Fibroblast of mammary gland (primary cell): Measurements from ENCODE around the gene CFAP107.

Source experiments
- DNase-seq: peaks from one replicate; pipeline ENCODE4 v3.0.0-alpha.2; 2010; ENCODE audit warnings: low read depth
- H3K4me3 ChIP-seq: 2 replicates; pipeline ENCODE4 v1.5.1; 2011; ENCODE audit warnings: low read depth, mild to moderate bottlenecking, low read length, moderate library complexity; ENCODE audit not compliant: control insufficient read depth
- TF ChIP-seq, protein P1 (sequence below): conservative IDR thresholded peaks from 2 replicates; pipeline ENCODE4 v1.5.1; 2011; ENCODE audit warnings: low read depth, low read length, inconsistent platforms; ENCODE audit not compliant: control insufficient read depth, insufficient read depth

The CFAP107 gene, protein sequence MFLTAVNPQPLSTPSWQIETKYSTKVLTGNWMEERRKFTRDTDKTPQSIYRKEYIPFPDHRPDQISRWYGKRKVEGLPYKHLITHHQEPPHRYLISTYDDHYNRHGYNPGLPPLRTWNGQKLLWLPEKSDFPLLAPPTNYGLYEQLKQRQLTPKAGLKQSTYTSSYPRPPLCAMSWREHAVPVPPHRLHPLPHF

DNA sequence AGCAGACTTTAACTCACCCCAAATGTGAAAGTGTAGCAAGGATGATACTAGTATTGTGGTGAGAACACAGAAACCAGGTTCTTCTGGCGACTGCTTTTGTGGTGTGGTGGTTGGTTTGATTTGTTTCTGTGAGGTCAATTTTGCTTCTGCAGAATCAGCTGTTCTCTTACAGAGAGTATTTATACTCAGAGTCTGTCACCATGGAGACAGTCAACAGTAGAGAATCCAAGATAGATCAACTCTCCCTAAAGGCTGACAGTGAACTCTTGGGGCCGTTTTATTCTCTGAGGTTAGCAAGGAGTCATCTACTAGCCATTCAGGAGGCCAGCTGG, at the start of gene CFAP107:
Gene CFAP107 (plus strand): TSS at position 209 of the 332 bp plus-strand sequence. CDS start 231 bp downstream, outside the sequence.
- no peak for DNase-seq
- TF ChIP-seq, protein P1, sequence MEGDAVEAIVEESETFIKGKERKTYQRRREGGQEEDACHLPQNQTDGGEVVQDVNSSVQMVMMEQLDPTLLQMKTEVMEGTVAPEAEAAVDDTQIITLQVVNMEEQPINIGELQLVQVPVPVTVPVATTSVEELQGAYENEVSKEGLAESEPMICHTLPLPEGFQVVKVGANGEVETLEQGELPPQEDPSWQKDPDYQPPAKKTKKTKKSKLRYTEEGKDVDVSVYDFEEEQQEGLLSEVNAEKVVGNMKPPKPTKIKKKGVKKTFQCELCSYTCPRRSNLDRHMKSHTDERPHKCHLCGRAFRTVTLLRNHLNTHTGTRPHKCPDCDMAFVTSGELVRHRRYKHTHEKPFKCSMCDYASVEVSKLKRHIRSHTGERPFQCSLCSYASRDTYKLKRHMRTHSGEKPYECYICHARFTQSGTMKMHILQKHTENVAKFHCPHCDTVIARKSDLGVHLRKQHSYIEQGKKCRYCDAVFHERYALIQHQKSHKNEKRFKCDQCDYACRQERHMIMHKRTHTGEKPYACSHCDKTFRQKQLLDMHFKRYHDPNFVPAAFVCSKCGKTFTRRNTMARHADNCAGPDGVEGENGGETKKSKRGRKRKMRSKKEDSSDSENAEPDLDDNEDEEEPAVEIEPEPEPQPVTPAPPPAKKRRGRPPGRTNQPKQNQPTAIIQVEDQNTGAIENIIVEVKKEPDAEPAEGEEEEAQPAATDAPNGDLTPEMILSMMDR = no peak
- H3K4me3 ChIP-seq = no peak within 1 kb of the TSS

DNA sequence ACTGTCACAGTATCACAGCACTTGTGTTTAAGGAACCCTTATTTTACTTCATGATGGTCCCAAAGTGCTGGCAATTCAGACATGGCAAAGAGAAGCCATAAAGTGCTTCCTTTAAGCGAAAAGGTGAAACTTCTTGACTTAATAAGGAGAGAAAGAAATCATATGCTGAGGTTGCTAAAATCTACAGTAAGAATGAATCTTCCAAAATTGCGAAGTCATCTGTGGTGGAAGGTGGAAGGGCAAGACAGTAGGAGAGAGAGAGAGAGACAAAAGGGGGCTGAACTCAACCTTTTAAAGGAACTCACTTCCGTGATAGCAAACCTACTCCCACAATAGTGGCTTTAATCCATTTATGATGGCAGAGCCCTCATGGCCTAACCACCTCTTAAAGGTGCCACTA, 49.3 kb upstream of the CFAP107 start:
- DNase-seq = no peak
- H3K4me3 ChIP-seq = no peak overlapping the region
- TF ChIP-seq, protein P1 = no peak

DNA sequence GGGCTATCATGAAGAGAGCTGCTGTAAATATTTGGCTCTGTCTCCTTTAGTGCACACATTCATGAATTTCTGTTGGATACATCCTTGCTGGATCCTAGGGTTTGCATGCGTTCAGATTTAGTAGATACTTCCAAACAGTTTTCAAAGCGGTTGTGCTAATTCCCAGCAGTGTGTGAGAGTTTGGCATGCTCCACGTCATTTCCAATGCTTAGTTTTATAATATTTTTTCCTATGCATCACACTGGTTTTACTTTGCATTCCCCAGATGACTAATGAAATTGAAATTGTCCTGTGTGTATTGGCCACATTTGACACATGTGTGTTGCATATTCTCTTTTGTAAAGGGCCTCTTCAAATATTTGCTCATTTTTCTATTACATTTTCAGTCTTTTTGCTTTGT, 48.6 kb upstream of the CFAP107 start:
- DNase-seq = peak; percentile 13
- no peak overlapping the region for H3K4me3 ChIP-seq
- TF ChIP-seq, protein P1 = no peak

DNA sequence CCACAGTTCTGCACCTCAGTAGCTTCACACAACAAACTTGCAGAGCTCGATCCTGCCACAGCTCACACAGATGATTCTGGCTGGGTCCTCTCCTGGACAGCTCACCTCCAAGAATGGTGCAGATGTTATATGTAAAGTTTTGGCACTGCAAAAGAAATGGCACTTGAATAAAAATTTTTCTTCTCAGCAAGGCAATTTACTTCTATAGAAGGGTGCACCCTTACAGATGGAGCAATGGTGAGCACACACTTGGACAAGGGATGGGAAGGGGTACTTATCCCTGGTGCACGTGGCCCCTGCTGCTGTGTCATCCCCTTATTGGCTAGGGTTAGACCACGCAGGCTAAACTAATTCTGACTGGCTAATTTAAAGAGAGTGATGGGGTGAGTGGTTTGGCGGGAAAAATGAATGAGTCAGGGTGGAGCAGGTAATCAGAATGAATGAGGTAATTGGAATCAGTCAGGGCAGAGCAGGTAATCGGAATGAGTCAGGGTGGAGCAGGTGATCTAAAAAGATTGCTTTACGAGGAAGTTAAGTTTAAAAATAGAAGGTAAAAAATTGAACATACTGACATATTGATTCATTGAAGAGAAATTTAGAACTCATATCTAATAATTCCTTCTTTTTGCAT, 42.1 kb upstream of the CFAP107 start:
- TF ChIP-seq, protein P1 = no peak
- H3K4me3 ChIP-seq = no peak overlapping the region
- DNase-seq = no peak

DNA sequence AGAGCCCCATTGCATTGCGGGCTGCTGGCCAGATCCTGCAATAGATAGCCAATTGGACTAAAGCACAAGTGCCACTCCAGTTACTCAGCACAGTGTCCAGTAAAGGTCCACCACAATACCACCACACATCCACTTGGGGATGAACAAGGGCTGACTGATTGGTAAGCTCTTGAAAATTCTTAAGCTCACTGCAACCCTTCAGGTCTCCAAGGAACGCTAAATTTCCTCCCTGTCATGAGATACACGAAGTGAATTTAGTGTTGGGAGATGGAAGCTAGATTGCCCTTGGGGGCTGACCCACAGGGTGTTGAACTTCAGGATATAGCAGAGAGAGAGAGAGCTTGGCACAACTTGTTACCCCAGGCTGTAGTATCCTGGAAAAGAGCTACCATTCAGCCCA, 39.9 kb upstream of the CFAP107 start:
- no peak for DNase-seq
- TF ChIP-seq, protein P1 = no peak
- no peak overlapping the region for H3K4me3 ChIP-seq

DNA sequence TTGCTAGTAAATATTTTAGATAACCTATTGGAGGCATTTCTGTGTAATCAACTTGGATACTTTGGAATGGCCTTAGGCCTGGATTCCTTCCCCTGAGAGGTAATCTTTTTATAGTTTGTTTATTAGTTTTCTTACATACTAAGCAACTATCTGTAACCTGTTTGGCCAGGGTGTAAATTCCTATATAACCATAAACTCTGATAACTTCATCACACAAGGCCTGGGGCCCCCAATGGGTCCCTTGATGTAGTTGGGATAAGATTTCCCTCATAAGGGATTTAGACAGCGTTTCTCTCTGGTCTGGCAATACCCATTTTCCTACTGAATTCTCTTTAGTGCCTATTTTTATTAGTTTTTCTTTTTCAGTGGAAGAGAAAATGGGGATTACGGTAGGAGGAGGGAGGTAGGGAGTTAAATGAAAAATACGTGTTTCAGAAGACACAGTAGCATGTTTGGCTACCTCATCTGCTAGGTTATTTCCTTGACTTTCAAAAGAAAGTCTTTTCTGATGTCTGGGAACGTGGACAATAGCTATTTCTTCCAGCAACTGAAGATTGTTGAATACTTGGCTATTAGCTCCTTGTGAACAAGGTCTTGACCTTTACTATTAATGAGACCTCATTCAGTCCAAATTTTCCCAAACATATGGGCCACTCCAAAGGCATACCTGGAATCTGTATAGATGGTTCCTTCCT, 37.5 kb upstream of the CFAP107 start:
- no peak for DNase-seq
- TF ChIP-seq, protein P1 = no peak
- no peak overlapping the region for H3K4me3 ChIP-seq
